ENCODE data around the gene SFMBT1.

The SFMBT1 gene

DNA sequence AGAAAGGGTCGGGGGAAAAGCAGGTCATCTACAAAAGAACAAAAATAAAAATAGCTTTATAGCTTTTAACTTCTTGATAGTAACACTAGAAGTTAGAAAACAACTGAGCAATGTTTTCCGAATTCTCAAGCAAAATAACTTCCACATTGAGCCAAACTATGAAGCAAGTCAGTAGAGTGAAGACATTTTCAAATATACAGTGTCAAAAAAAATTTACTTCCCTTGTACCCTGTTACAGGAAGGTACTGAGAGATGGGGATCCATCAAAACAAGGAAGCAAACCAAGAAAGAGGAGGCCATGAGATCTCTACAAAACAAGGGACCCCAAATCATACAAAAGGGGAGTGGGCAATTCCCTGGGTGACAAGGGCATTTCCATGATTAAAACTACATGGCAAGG is 121.9 kb downstream of the SFMBT1 start:
- FAIRE-seq: no peak
- TF ChIP-seq, protein P1, sequence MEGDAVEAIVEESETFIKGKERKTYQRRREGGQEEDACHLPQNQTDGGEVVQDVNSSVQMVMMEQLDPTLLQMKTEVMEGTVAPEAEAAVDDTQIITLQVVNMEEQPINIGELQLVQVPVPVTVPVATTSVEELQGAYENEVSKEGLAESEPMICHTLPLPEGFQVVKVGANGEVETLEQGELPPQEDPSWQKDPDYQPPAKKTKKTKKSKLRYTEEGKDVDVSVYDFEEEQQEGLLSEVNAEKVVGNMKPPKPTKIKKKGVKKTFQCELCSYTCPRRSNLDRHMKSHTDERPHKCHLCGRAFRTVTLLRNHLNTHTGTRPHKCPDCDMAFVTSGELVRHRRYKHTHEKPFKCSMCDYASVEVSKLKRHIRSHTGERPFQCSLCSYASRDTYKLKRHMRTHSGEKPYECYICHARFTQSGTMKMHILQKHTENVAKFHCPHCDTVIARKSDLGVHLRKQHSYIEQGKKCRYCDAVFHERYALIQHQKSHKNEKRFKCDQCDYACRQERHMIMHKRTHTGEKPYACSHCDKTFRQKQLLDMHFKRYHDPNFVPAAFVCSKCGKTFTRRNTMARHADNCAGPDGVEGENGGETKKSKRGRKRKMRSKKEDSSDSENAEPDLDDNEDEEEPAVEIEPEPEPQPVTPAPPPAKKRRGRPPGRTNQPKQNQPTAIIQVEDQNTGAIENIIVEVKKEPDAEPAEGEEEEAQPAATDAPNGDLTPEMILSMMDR (IDR thresholded peaks at IDR 0.05; ENCODE audit: insufficient read depth, missing control alignments): no peak
- no peak for DNase-seq (ENCODE audit: insufficient read length, low spot score)

DNA sequence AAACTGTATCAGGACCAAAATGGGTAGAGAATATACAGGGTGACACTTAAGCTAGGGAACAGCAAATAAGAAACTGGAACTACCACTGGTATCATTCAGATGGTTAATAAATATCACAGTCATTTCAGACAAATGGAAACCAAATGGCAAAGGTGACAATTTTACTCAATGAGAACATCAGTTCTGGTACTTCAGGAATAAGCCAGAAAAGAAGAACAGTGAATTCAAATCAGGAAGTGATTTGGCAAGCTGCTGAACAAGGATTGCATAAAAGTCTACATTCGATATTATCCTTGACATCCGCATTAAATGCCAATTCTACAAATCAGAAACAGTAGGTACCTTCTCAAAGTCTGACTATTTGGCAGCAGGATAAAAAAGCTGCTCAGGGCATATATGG is 125.0 kb downstream of the SFMBT1 start:
- TF ChIP-seq, protein P1 (IDR thresholded peaks at IDR 0.05; ENCODE audit: insufficient read depth, missing control alignments): no peak
- DNase-seq (ENCODE audit: insufficient read length, low spot score) (no peak), FAIRE-seq (no peak)

DNA sequence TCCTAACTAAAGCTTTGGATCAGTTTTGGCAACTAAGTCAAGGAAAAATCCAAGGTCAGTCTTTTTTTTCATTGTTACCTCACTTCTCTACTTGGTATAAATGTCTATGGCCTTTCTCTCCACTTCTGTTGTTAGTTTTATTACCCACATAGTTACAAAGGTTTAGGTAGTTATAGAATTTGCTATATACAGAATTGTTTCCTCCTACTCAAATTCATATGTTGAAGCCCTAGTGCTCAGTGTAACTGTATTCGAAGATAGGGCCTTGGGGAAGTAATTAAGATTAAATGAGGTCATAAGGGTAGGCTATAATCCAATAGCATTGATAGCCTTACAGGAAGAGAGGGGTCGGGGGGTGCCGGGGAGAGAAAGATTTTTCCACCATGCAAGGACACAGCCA is 128.8 kb downstream of the SFMBT1 start:
- FAIRE-seq: no peak
- TF ChIP-seq, protein P1 (IDR thresholded peaks at IDR 0.05; ENCODE audit: insufficient read depth, missing control alignments): no peak
- DNase-seq (ENCODE audit: insufficient read length, low spot score): no peak

DNA sequence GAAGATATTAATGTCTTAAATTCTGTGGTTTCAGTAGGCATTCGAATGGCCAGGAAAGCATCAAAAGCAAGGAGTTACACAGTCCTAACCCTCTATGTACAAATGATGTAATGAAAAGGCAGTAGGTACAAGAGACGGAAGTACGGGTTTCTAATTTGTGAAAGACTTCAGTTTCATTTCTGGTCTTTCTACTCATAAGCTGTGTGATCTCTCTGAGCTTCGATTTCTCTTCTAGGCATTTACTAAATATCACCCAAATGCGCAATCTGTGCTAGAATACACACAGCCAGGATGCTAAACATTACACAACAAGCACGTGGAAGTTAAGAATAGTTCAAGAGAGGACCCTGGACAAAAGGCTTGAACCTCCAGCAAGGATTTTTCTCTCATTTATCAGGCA is 130.6 kb downstream of the SFMBT1 start:
- no peak for DNase-seq (ENCODE audit: insufficient read length, low spot score)
- no peak for FAIRE-seq

DNA sequence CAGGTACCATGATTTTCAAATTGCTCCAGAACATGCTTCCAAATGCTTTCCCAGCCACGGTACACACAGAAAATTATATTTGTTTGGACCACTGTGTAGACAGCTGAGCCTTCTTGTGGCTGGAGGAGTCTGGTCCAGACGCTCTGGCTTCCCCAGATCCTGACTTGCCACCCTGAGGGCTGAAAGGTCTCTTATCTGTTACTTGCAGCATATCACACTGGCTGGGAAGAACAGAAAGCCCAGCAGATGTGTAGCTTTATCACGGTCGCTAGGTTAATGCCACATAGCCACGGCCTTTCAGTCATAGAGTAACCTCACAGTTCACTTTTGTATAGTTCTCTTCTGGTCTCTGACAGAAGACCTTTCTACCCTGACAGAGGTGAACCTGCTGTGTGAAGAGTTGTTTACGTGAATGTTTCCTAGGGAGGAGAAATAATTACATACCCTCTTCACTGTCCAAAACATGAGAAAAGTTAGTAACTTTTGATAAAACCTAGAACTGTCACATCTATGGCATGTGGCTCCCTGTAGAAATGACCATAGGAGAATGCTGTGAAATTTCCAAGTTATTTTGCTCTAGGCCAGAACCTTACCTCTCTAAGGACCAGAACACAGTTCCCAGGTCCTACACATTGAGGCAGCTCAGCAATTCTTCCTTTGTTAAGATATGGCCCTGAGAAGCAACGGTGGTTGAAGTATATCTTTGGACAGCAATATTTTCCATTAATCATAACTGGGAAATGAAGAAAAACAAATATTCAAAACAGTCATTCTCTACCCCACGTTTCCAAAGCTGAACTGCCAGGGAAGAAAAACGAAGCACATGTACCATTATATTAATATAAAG is 132.8 kb downstream of the SFMBT1 start:
- DNase-seq (ENCODE audit: insufficient read length, low spot score) (no peak), FAIRE-seq (no peak)

More for the DNA sequence above, 130.6 kb downstream of the SFMBT1 start:
- TF ChIP-seq, protein P1 (IDR thresholded peaks at IDR 0.05; ENCODE audit: insufficient read depth, missing control alignments): no peak

DNA sequence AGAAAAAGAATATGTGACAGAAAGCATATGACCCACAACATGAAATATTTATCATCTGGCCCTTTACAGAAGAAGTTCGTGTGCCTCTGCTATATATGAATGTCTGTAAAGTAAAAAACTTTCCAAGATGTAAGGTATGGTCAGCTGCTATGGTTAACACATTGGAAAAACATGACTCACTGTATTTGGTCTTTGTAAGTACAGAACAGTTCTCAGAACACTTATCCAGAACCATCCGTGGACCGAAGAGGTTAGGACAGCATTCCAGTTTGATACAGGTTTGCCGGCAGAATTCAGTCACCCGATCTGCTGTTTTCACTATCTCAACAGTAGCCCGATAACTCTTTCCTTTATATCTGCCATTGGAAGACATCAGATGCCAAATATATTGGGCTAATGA is 135.1 kb downstream of the SFMBT1 start:
- FAIRE-seq (no peak), DNase-seq (ENCODE audit: insufficient read length, low spot score) (no peak)
- TF ChIP-seq, protein P1 (IDR thresholded peaks at IDR 0.05; ENCODE audit: insufficient read depth, missing control alignments): no peak

More for the DNA sequence above, 132.8 kb downstream of the SFMBT1 start:
- TF ChIP-seq, protein P1 (IDR thresholded peaks at IDR 0.05; ENCODE audit: insufficient read depth, missing control alignments): no peak

DNA sequence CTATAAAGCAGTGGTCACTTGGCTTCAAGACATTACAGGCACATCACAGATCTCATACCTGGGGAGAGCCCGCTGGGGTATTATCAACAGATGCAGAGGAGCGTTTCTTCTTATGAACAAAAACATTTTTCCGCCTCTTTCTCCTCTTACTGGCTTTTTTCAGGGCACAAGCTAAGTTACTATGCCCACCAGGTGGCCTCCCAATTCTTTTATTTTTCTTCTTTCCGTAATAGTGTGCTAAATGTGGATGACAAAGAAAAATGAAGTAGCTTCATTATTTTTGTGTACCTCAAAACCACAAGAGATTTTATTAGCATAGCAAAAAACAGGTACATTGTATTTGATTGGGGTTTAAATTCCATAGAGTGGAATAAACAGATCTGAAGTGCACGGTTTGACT is 138.4 kb downstream of the SFMBT1 start:
- no peak for DNase-seq (ENCODE audit: insufficient read length, low spot score)
- FAIRE-seq: no peak
- TF ChIP-seq, protein P1 (IDR thresholded peaks at IDR 0.05; ENCODE audit: insufficient read depth, missing control alignments): no peak
